ENCODE results near the gene PCGF1. TPM values are rescaled to one million over a fixed set of nuclear protein-coding genes. Genes with fewer than 3 reads are reported as not detected.

PCGF1 gene
- total RNA-seq, 1 donor from 2014 or later: 41.9 TPM

GRCh38 chr2:74532222-74532621 is 24.7 kb upstream of the PCGF1 start:
- Mint-ChIP-seq H3K27ac (peak overlapping the region; percentile 63), H3K4me1 (ENCODE audit: low read depth) (peaks cover 37% of the 10 kb centered on the region), H3K36me3 (ENCODE audit: low read depth) (peaks cover 40% of the 10 kb centered on the region), H3K27me3 (ENCODE audit: insufficient read depth) (no peaks in the 10 kb centered on the region), H3K4me3 (peak overlapping the region; percentile 99), H3K9me3 (no peaks in the 10 kb centered on the region)
- intact Hi-C loops (cut with micrococcal nuclease): loop anchor here (1.0 kb wide), 1 partner anchor 282 kb away; no protein-coding TSS in a partner anchor
- DNase-seq (ENCODE audit: low spot score): no peak

GRCh38 chr2:74531666-74532065 is 24.2 kb upstream of the PCGF1 start:
- peak overlapping the region; percentile 95 for H3K27ac Mint-ChIP-seq
- no peaks in the 10 kb centered on the region for H3K9me3 Mint-ChIP-seq
- DNase-seq (ENCODE audit: low spot score): no peak
- intact Hi-C loops (cut with micrococcal nuclease): loop anchor here (1.0 to 2.0 kb wide), 3 partner anchors 17 to 281 kb away; no protein-coding TSS in a partner anchor
- no peaks in the 10 kb centered on the region for H3K27me3 Mint-ChIP-seq (ENCODE audit: insufficient read depth)
- H3K4me1 Mint-ChIP-seq (ENCODE audit: low read depth): peaks cover 43% of the 10 kb centered on the region
- peak overlapping the region; percentile 99 for H3K4me3 Mint-ChIP-seq
- peaks cover 46% of the 10 kb centered on the region for H3K36me3 Mint-ChIP-seq (ENCODE audit: low read depth)

GRCh38 chr2:74530239-74531187 is 23.0 kb upstream of the PCGF1 start:
- H3K36me3 Mint-ChIP-seq (ENCODE audit: low read depth): peaks cover 56% of the 10 kb centered on the region
- H3K27me3 Mint-ChIP-seq (ENCODE audit: insufficient read depth): no peaks in the 10 kb centered on the region
- peak; percentile 42 for DNase-seq (ENCODE audit: low spot score)
- H3K27ac Mint-ChIP-seq: peak overlapping the region; percentile 95
- H3K4me3 Mint-ChIP-seq: peak overlapping the region; percentile 99
- H3K4me1 Mint-ChIP-seq (ENCODE audit: low read depth): peaks cover 49% of the 10 kb centered on the region
- H3K9me3 Mint-ChIP-seq: no peaks in the 10 kb centered on the region
- intact Hi-C loops (cut with micrococcal nuclease): loop anchor here (1.0 to 2.0 kb wide), 3 partner anchors 18 to 196 kb away; partner anchors contain the start of gene DOK1

GRCh38 chr2:74529357-74530238 is 22.1 kb upstream of the PCGF1 start, which contains the start of the genes AUP1 and HTRA2:
AUP1 (minus strand) TSS chr2:74529706; CDS start chr2:74529629, 77 bp downstream.
HTRA2 (plus strand) TSS chr2:74529933; CDS start chr2:74530007, 74 bp downstream.
- no peaks in the 10 kb centered on the region for H3K9me3 Mint-ChIP-seq
- H3K27ac Mint-ChIP-seq: peak within 1 kb of the TSS; percentile 95
- no peaks in the 10 kb centered on the region for H3K27me3 Mint-ChIP-seq (ENCODE audit: insufficient read depth)
- peaks cover 49% of the 10 kb centered on the region for H3K4me1 Mint-ChIP-seq (ENCODE audit: low read depth)
- H3K4me3 Mint-ChIP-seq: peak within 1 kb of the TSS; percentile 99
- intact Hi-C loops (cut with micrococcal nuclease): loop anchor here (1.0 to 2.0 kb wide), 16 partner anchors 13 to 792 kb away; partner anchors contain the start of genes C2orf81, DOK1, MRPL53 and PCGF1
- peak; percentile 90 for DNase-seq (ENCODE audit: low spot score)
- H3K36me3 Mint-ChIP-seq (ENCODE audit: low read depth): peaks cover 60% of the 10 kb centered on the region

DNA sequence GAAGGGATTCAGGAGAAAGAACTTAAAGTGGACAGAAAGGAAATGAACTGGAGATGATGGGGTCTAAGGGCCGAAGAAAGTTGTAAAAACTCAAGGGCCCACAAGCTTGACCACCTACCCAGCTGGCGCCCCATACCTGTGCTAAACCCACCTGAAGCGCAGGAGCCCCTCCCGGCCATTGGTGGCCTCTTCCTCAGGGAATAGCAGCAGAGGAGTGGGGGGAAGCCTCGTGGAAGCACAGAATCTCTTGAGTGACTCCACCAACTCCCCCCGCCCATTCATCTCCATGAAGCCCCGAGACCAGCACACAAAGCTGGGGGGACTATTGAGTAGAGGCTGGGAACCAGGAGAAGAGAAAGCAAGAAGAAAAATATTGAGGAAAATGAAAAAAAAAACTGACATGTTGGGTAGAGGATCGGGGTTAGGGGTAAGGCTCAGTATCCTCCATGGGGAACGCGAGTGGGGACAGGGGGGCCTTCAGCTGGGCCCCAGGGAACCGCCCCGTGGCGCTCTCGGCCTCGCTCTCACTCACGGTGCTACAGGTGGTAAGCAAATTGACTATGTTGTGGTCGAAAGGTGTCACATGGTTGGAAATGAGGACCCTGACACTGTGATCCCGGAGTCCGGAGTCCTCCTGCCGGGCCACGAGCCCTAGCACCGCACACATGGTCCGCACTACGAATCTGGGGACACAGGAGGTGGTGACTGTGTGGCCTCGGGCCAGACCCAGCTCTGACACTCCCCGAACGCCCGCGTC is 21.3 kb upstream of the PCGF1 start:
- intact Hi-C loops (cut with micrococcal nuclease): loop anchor here (1.0 to 2.0 kb wide), 14 partner anchors 12 to 791 kb away; partner anchors contain the start of genes C2orf81, MRPL53, PCGF1 and POLE4

GRCh38 chr2:74527741-74528140 is 20.2 kb upstream of the PCGF1 start:
- peak overlapping the region; percentile 88 for H3K27ac Mint-ChIP-seq
- intact Hi-C loops (cut with micrococcal nuclease): loop anchor here (2.0 kb wide), 1 partner anchor 431 kb away; the partner anchor contains the start of gene POLE4
- H3K4me1 Mint-ChIP-seq (ENCODE audit: low read depth): peaks cover 54% of the 10 kb centered on the region

More for the DNA sequence above, 21.3 kb upstream of the PCGF1 start:
- peaks cover 57% of the 10 kb centered on the region for H3K36me3 Mint-ChIP-seq (ENCODE audit: low read depth)
- H3K27ac Mint-ChIP-seq: peak overlapping the region; percentile 95
- peak overlapping the region; percentile 99 for H3K4me3 Mint-ChIP-seq
- H3K4me1 Mint-ChIP-seq (ENCODE audit: low read depth): peaks cover 49% of the 10 kb centered on the region
- no peak for DNase-seq (ENCODE audit: low spot score)
- H3K27me3 Mint-ChIP-seq (ENCODE audit: insufficient read depth): no peaks in the 10 kb centered on the region
- H3K9me3 Mint-ChIP-seq: no peaks in the 10 kb centered on the region

DNA sequence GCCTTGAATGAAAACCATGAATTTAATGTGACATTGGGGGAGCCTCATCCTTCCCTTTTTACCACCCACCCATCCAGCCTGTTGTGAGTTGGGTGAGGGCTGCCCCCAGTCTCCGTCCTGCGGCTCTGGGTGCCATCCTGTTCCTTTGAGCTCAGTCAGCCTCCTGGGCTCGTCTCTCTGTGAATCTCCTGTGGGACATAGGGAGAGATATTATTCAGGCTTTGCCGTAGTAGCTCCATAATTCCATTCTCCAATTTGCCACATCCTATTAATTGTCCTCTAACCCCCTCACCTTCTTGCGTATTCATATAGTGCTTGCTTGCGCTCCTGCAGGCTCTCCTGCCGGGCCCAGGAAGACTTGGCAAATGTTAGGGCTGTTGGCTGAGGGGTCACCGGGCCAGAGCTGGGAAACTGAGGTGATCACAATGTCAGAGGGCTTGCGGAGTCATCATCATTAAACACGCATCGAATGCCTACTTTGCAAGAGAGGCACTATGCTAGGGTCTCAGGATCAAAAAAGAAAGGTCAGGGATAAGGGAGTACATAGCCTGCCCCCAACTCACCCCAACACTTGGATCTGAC is 19.2 kb upstream of the PCGF1 start:
- Mint-ChIP-seq H3K4me1 (ENCODE audit: low read depth) (peaks cover 52% of the 10 kb centered on the region), H3K27me3 (ENCODE audit: insufficient read depth) (no peaks in the 10 kb centered on the region), H3K36me3 (ENCODE audit: low read depth) (peaks cover 44% of the 10 kb centered on the region), H3K27ac (no peak overlapping the region), H3K4me3 (peak overlapping the region; percentile 99), H3K9me3 (no peaks in the 10 kb centered on the region)
- intact Hi-C loops (cut with micrococcal nuclease): no loop called here
- DNase-seq (ENCODE audit: low spot score): no peak

More at GRCh38 chr2:74527741-74528140, 20.2 kb upstream of the PCGF1 start:
- H3K9me3 Mint-ChIP-seq: no peaks in the 10 kb centered on the region
- H3K4me3 Mint-ChIP-seq: peak overlapping the region; percentile 99
- DNase-seq (ENCODE audit: low spot score): no peak
- no peaks in the 10 kb centered on the region for H3K27me3 Mint-ChIP-seq (ENCODE audit: insufficient read depth)
- peaks cover 53% of the 10 kb centered on the region for H3K36me3 Mint-ChIP-seq (ENCODE audit: low read depth)

DNA sequence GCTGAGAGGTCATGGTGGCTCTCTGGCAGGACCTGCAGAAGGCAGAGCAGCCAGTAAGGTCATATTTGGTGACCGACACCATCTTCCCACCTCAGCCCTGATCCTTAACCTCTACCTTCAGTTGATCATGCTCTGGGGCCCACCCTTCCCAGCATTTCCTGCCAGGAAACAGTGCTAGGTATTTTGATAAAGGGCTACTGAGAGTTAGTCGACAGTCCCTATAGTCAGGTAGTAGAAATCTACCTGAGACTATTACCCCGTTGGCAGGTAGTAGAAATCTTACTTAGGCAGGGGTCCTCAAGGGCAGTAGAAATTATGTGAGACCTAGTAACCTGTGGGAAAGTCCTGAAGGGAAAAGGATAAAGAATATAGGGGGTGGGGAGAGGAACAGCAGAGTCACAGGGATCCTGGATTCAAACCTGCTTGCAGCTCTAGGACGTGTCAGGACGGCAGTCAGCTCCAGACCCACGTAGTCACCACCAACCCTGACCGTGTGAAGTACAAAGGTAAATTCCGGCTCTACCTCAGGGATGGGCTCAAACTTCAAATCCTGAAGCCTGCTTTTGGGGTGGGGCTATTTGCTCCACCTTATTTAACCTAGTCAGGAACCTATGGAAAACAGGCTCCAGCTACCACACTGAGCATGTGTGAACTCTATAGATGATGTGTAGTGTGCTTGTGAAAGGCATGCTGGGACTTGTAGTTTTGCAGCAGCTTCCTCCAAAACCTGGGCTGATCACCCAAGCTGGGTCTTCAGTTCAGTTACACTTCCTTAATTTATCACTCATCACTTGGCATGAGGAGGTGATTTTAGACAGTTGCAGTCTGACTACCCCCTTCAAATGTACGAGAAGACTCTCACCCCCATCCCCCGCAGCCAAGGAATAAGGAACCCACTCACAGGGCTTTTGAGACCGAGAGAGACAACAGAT is 18.5 kb upstream of the PCGF1 start, which contains the start of gene DQX1:
TSS of gene DQX1 (minus strand) at position 515 of the 932 bp plus-strand sequence. CDS start at position 13, 502 bp downstream.
- Mint-ChIP-seq H3K9me3 (no peaks in the 10 kb centered on the region), H3K4me1 (ENCODE audit: low read depth) (peaks cover 45% of the 10 kb centered on the region), H3K36me3 (ENCODE audit: low read depth) (peaks cover 39% of the 10 kb centered on the region), H3K27ac (peak within 1 kb of the TSS; percentile 64), H3K27me3 (ENCODE audit: insufficient read depth) (peaks cover 2% of the 10 kb centered on the region), H3K4me3 (peak within 1 kb of the TSS; percentile 99)
- intact Hi-C loops (cut with micrococcal nuclease): no loop called here
- DNase-seq (ENCODE audit: low spot score): no peak

DNA sequence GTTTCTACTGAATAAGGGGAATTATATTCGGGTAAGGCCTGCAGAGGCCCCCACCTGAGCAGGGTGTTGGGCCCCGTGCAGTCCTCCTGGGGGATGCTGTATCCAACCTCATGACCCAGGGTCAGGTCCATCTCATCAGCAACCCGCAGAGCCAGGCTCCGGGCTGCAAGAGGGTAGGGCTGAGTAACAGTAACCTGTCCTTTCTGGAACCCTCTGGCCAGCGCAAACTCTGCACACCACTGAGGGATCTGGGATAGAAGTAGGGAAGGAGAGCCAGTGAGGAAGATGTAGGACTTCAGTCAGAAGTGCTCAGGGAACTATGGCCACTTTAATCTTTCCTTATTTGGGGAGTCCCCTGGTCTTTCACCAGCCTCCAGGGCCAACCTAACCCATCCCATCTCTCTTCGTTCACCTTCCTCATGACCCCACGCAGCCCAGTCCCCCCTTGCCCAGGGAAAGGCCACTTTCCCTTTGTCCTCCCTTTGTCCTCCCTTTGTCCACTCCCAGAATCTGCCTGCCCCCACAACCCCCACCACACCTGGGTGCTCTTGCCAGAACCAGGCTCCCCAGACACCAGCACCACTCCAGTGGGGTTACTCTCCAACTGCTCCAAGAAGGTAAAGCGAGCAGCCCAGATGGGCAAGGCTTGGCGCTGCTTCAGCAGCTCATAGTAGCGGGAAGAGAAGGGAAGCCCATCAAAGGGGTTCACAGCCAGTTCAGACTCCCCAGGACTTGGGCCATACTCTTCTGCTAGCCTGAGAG is 17.6 kb upstream of the PCGF1 start:
- DNase-seq (ENCODE audit: low spot score): no peak
- Mint-ChIP-seq H3K9me3 (no peaks in the 10 kb centered on the region), H3K4me3 (no peak overlapping the region), H3K4me1 (ENCODE audit: low read depth) (peaks cover 39% of the 10 kb centered on the region), H3K36me3 (ENCODE audit: low read depth) (peaks cover 37% of the 10 kb centered on the region), H3K27ac (no peak overlapping the region), H3K27me3 (ENCODE audit: insufficient read depth) (peaks cover 7% of the 10 kb centered on the region)
- intact Hi-C loops (cut with micrococcal nuclease): no loop called here

DNA sequence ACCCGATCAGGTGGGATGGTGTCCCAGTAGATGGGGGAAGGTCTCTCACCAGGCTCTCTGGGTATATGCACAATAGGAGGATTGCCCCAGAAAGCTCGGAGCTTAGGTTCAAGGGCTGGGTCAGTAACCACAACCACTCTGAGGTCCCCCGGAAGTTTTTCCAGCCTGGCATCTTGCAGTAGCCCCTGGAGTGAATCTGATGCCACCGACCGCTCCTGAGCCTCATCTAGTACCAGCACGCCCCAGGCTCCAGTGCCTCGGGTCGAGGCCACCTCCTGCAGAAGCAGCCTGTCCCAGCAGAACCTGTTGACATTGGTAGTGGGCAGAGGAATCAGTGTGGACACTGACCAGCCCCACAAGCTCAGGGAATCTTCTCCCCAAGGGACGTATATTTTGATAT is 16.5 kb upstream of the PCGF1 start:
- Mint-ChIP-seq H3K9me3 (no peaks in the 10 kb centered on the region), H3K36me3 (ENCODE audit: low read depth) (peaks cover 36% of the 10 kb centered on the region), H3K4me3 (no peak overlapping the region), H3K27me3 (ENCODE audit: insufficient read depth) (peaks cover 9% of the 10 kb centered on the region), H3K4me1 (ENCODE audit: low read depth) (peaks cover 39% of the 10 kb centered on the region), H3K27ac (no peak overlapping the region)
- no peak for DNase-seq (ENCODE audit: low spot score)
- intact Hi-C loops (cut with micrococcal nuclease): no loop called here

Data from activated T-helper 1 cell treated with anti-CD3 and anti-CD28 coated beads, Interleukin-12 subunit alpha, Interleukin-12 subunit beta, Interleukin-2, Interleukin-4 antibody, amounts not matched to agents 30 ng/mL and 10 ng/mL and 1 ng/mL, durations not matched to agents 14 hours and 24 hours and 36 hours (primary cell).